GM15510 (cell line): Measurements from ENCODE around the gene KRTAP12-4.

ENCODE experiments used
- POLR2A ChIP-seq: IDR thresholded peaks from 3 replicates; pipeline ENCODE4 v1.6.1; 2011; ENCODE audit warnings: borderline replicate concordance; ENCODE audit not compliant: insufficient read length; ENCODE audit errors: extremely low read depth

The KRTAP12-4 gene

GRCh38 chr21:44611551-44611950 is 42.9 kb downstream of the KRTAP12-4 start:
- no peak for TF ChIP-seq POLR2A

GRCh38 chr21:44609193-44609592 is 45.3 kb downstream of the KRTAP12-4 start:
- no peak for TF ChIP-seq POLR2A

- TF ChIP-seq POLR2A, result no peak
Observed at GRCh38 chr21:44606495-44606894, 48.0 kb downstream of the KRTAP12-4 start.
